HG03135 (cell line): Measurements from ENCODE around the gene UBE3B.

ENCODE experiments used
- ATAC-seq: cut with Tn5 transposase; IDR thresholded peaks from one replicate; pipeline ENCODE4 v1.9.1; 2021; ENCODE audit warnings: mild to moderate bottlenecking, moderate library complexity; ENCODE audit not compliant: unreplicated experiment

Gene UBE3B

DNA sequence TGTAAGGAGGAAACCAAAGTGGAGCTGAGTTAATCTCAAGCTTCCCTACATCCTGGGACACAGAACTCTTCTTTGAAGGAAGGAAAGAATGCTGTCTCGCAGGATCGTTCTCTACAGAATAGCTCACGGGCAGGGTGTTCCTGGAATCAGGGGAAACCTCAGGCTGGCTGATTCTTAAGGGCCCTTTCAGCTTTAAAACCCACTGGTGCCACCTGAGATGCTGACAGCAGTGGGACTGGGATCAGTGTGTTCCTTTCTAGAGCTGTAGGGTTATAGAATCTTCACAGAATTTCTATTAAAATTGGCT, 47.8 kb downstream of the UBE3B start:
- no peak for ATAC-seq

DNA sequence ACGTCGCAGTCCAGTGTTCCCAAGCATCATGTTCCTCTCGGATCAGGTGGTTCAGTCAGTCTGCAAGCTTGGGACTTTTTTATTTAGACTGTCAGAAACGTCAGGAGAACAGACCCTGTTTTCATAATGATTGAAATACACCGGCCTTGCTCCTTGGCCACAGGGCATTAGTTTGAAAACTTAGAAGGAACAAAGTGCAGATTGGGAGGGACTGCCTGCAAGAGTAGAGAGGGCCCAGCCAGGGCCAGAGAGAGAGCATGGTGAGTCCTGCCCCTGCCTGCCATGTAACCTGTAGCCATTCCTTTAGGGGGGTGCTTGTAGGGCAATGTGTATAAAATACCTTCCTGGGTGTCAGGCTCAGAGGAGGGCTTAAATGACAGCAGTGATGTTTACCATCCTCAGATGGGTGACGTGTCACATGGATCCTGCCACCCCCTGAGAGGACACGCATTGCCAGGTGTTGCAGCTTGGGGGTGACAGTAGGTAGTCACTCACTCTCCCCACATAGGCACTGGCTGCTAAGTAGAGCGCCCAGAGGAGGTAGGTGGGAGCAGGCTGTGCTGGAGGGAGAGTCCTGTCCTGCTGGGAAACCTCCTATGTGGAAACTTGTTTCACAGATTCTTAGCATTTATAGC, 50.2 kb downstream of the UBE3B start:
- no peak for ATAC-seq

- no peak for ATAC-seq
These were observed 52.5 kb downstream of the UBE3B start for GRCh38 chr12:109529691-109530640.

DNA sequence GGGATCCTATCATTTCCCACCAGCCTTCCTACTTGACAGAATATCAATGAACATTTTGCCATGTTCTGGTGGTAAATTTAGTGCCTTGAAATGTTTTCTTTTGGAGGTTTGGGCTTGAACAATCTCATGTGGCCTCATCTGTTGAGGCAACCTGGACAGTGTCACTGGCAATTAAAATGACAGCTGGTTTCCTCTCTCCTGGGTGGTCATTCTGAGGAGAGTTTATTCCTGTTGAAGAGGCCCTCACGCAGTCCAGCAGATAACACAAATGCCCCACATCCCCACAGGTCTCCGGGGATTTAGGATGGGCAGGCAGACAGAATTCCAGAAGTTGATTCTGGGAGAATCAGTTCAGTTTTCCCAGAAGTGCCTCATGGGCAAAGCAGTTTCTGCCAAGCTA, 54.0 kb downstream of the UBE3B start:
- no peak for ATAC-seq

DNA sequence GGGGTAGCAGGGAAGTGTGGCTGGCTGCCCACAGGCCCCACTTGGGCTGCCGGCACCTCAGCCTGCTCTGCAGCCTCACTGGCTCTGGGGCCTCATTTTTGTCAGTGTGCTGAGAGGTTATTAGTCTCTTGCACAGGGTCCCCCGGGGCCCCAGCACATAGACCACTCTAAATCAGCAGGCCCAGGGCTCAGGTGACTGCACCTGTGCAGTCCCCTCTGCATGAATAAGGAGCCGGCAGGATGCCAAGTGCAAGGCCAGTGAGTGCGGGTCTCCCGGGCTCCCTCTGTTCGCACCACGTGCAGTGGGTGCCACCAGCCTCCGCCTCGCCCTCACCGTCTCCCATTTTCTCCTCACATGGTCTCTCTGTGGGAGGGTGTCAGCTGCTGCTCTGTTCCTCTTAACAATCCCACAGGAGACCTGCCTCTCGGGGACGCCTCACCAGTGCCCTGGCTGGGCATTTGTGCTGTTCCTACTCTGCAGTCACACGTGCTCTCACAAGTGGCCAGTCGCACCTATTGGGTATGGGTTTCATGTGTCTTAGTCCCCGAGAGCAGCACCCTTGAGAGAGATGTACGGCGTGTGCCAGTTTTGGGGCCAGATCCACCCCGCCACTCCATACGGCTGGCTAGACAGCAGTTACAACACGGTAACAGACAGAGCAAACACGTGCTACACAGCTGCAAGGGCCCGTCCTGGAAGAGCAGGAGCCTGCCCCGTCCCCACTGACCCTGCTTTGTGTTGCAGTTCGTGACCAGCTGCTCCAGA, 55.5 kb downstream of the UBE3B start:
- no peak for ATAC-seq

DNA sequence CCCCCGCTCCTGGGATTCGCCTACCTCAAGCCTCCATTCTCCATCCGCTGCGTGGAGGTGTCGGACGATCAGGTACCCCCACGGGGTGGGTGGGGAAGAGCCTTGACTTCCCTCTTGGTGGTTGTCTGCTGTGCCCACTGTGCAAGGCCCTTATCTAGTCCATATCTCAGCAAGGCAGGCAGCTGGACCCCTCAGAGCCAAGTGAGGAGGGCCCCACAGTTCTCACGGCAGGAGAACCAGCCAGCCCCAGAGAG, 56.0 kb downstream of the UBE3B start:
- no peak for ATAC-seq

- ATAC-seq, result no peak
These were observed 57.0 kb downstream of the UBE3B start for GRCh38 chr12:109534456-109534855.

DNA sequence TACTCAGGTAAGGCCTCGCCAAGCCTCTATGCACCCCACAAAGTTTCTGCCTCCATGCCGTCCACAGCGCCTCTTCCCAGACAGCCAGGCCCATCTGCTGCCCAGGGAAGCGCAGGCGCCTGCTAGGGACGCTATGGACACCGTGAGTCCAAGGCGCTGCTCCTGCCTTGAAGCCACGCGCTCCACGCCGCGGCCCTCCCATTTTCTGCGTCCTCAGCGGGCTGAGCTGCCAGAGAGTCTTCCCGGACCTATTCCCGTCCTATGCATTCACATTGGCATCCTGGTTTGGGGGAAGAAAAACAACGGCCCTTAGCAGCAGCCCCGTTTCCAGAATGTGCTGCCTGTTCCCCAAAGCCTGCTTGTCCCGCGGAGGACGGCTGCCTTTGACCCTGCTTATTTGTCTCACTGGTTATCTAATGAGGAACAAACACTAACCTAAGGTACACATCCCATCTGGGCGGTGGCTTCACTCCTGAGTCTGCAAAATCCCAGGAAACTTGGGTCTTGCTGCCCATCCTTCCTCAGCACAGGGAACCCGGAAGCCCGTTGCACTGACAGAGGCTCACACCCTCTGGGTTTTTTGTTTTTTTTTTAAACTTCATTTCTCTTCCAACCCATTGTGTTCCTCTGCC, 57.9 kb downstream of the UBE3B start:
- no peak for ATAC-seq

DNA sequence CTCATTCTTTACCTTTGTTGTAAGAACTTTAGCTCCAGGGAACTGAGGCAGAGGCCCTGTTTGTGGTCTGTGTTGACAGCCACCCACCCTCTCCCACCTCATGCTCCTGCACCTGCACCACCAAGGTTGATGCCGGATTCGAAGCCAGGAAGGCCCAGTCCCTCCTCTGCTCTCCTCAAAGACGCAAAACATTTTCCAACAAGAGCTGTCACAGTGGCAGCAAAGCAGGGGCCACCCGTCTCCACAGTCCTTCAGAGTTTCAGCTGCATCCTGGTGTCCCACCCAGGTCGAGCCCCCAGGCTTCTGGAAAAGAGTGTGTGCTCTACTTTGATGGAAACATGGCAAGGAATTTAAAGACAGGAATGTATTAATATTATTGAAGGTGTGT, 58.4 kb downstream of the UBE3B start:
- no peak for ATAC-seq

DNA sequence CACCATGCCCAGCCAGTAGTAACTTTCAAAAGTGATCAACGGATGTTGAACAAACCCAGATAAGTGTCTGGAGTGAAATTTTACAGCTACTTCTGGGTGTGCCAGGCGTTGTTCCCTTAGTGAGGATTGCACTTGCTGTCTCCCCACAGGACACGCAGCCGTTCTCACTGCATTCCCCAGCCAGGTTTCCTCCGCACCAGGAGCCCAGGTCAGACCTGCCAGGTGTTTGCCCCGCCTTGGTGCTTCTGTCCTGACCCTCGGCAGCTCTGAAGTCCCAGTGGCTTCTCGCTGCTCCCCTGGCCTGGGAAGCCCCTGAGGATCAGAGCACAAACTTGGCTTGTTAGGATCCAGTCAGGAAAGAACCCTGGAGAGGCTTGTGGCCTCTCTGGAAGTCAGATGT, 59.7 kb downstream of the UBE3B start:
- no peak for ATAC-seq

DNA sequence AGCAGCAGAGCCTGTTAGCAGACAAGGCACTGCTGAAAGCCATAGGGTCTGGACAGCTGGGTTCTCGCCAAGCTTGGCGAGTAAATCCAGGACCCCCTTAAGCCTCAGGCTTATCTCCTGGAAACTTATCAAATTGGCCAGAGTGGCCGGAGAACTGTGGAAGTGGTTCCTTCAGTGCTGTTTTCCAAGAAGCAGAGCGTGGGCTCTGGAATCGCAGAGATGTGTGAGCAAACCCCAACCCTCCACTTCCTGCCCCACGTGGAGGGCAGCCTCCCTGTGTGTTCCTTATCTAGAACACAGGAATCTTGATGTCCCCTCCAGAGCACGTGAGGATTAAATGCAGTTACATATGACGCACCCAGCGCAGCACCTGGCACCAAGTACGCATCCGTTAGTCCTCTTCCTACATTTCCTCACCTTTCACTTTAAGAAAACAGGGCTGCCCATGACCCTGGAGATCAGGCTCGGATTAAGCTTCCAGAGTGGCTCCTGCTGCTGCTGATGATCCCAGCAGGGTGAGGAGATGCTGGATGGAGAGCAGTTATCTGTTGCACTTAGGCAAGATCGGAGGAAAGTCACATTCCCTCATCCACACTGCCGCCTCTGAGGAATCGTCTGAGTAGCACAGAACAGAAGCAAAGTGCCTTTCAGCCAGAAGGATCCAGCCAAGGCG, 60.9 kb downstream of the UBE3B start:
- no peak for ATAC-seq

GRCh38 chr12:109539508-109539907, 62.1 kb downstream of the UBE3B start:
- ATAC-seq, result no peak

DNA sequence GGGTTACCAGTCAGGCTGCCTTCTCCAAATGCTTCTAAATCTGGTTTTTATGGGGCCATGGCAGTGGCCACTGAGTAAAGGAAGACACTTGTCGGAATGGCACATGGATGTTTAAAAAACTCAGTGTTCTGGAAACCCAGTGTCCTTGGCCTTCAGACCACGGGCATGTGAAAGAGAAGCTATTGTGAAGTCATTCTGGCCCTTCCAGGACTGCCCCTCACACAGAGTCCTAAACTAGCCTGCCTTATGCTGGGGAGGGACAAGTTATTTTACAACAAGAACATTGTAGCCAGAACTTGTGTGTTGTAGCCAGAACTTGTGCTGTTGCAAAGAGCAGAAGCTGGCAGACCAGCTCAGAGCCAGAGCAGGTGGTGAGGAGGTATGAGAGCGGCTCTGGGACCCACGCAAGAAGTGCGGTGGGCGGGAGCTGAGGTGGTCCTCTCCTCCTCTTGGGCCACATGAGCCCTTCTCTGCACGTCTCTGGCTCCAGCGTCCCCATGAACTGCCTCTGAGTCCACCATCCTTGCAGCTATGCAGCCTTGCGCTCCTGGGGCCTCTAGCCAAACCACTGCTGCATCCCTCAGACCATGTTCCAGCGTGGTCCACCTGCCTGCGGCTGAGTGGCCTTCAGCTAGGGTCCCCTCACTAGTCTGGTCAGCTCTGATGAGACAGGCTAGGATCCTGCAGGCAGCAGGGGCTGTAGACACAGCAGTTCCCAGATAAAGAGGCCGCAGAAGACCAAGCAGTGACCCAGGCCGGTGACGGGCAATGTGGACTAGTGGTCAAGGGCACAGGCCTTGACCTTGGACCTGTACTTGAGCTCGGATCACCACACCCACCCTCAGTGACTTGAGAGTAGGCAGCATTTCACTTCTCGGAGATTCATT, 63.3 kb downstream of the UBE3B start:
- ATAC-seq, result no peak

GRCh38 chr12:109541413-109541726, 63.9 kb downstream of the UBE3B start:
- no peak for ATAC-seq

DNA sequence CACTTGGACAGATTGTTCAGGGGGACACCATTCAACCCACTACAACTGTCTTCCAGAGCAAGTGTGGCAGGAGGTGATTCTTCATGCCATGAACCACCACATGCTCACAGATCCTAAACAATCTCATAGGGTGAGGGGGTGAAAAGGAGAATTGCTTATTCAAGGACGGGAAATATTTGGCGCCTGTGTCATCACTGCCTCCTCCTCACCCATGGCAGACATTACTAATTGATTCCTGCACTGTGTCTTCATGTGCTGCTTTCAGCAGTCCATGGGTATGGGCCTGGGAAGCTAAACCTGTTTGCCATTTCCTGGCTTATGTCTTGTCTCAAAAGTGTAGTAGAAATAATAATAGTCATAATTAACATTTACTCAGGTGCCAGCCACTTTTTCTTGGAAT, 64.6 kb downstream of the UBE3B start:
- ATAC-seq, result no peak

GRCh38 chr12:109542876-109543275, 65.4 kb downstream of the UBE3B start:
- ATAC-seq, result no peak

DNA sequence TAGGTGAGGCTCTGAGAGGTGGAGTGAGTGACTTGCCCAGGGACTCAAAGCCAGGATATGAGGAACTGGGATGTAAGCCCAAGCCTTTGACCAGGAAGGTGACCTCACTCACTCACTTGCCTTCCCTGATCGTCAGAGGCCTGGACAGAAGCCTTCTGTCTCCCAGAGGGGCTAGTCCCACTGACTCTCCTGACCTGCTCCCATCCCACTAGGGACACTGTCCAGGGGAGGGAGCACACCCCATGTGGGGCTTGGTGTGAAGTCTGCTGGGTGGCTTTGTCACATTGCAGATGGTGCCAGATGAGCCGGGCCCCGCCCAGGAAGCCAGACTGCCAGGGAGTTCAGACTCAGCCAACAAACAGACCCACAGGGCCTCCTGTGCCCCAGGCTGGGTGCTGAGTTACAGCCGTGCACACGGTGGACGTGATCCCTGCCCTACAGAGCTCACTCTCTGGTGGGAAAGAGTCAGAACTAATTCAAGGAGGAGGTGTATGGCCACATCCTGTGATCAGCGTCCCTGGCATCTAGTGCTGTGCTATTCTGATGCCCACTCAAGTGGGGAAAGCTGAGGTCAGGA, 67.6 kb downstream of the UBE3B start:
- ATAC-seq, result no peak

DNA sequence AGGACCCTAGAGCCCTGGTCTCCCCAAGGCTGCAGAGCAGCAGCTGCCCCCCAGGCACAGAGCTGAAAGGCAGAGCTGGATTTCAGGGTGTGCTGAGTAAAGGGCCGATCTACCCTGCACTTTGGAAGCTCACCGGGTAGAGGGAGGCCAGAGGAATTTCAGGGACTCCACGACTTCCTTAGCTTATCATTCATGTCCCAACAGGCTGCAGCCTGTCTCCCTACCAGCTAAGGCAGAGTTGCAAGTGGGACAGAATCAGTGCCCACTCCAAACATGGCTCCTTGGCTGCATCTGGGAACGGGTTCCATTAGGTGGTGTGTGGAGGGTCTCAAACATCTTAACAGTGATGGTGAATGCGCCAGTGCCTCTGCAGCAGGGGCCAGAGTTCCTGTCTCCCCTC, 68.4 kb downstream of the UBE3B start:
- ATAC-seq, result no peak

- ATAC-seq, result no peak
These were observed 69.9 kb downstream of the UBE3B start for GRCh38 chr12:109547286-109547685.

DNA sequence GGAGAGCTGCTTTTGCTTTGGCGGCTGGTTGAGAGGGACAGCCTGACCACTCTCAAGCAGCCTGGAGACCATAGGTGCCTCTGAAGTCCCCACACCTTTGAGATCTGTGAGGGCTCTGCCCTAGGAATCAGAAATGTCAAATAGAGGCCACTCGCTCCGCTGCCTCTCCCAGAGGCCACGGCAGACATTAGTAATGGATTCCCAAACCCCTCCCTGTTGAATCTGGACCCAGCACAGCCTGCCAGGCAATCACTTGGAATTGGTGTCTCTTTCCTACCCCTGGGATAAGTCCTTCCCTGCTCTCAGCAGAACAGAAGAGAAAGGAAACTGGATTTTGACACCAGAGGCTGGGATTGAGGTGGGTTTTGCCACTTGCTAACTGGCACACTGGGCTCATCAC, 70.8 kb downstream of the UBE3B start:
- ATAC-seq, result no peak
